Endothelial cell (in vitro differentiated cells): ENCODE measurements around the gene CABLES1. TPM values are rescaled to one million over a fixed set of nuclear protein-coding genes. Genes with fewer than 3 reads are reported as not detected.
"Not testable (repeated sequence)": the region's sequence is repeated elsewhere in the genome, so short reads cannot be mapped to it uniquely, and the experiment has no call there.

Experiments used
- DNase-seq: peaks from one replicate; pipeline ENCODE4 v3.0.0; 2021; ENCODE audit warnings: low spot score
- H3K27ac Mint-ChIP-seq: one replicate; pipeline ENCODE4 v1.8.0; 2021; ENCODE audit warnings: mixed read lengths, inconsistent platforms; ENCODE audit not compliant: unreplicated experiment
- H3K27me3 Mint-ChIP-seq: one replicate; pipeline ENCODE4 v1.8.0; 2021; ENCODE audit warnings: mild to moderate bottlenecking, moderate library complexity, mixed read lengths, inconsistent platforms; ENCODE audit not compliant: unreplicated experiment
- H3K36me3 Mint-ChIP-seq: one replicate; pipeline ENCODE4 v1.8.0; 2021; ENCODE audit warnings: mild to moderate bottlenecking, low read depth, mixed read lengths, inconsistent platforms; ENCODE audit not compliant: unreplicated experiment
- H3K4me1 Mint-ChIP-seq: one replicate; pipeline ENCODE4 v1.8.0; 2021; ENCODE audit warnings: mild to moderate bottlenecking, mixed read lengths, inconsistent platforms; ENCODE audit not compliant: unreplicated experiment
- H3K4me3 Mint-ChIP-seq: one replicate; pipeline ENCODE4 v1.8.0; 2021; ENCODE audit warnings: mild to moderate bottlenecking, mixed read lengths, inconsistent platforms; ENCODE audit not compliant: unreplicated experiment
- H3K9me3 Mint-ChIP-seq: one replicate; pipeline ENCODE4 v1.8.0; 2021; ENCODE audit warnings: mixed read lengths, inconsistent platforms; ENCODE audit not compliant: unreplicated experiment
- CTCF ChIP-seq: fragments of 200-600 bp; sonication (generic); IDR thresholded peaks from one replicate; pipeline ENCODE4 v1.5.0; 2021; ENCODE audit warnings: antibody characterized with exemption; ENCODE audit not compliant: unreplicated experiment
- total RNA-seq: library from RNA; stranded (reverse); fragmentation: NEBNext Ultra II Directional; extraction: Animal tissue kit (Norgen Biotek cat#: 25700); gene quantifications from one replicate; pipeline ENCODE4 v1.2.1, GENCODE V29; 2021; ENCODE audit not compliant: unreplicated experiment

The CABLES1 gene
- total RNA-seq, 1 donor from 2014 or later = 24.9 TPM

- H3K27me3 Mint-ChIP-seq = peaks cover 6% of the 10 kb centered on the region
- no peak for TF ChIP-seq CTCF
- H3K4me3 Mint-ChIP-seq = no peak overlapping the region
- peaks cover 36% of the 10 kb centered on the region for H3K36me3 Mint-ChIP-seq
- no peak for DNase-seq
- no peaks in the 10 kb centered on the region for H3K9me3 Mint-ChIP-seq
- peaks cover 50% of the 10 kb centered on the region for H3K4me1 Mint-ChIP-seq
- H3K27ac Mint-ChIP-seq = no peak overlapping the region
These were observed 104.8 kb downstream of the CABLES1 start for GRCh38 chr18:23239885-23240608.

GRCh38 chr18:23240609-23240930, 105.3 kb downstream of the CABLES1 start:
- H3K27ac Mint-ChIP-seq = peak overlapping the region; percentile 15
- H3K36me3 Mint-ChIP-seq = peaks cover 32% of the 10 kb centered on the region
- H3K9me3 Mint-ChIP-seq = no peaks in the 10 kb centered on the region
- DNase-seq = no peak
- H3K4me3 Mint-ChIP-seq = no peak overlapping the region
- TF ChIP-seq CTCF = no peak
- peaks cover 6% of the 10 kb centered on the region for H3K27me3 Mint-ChIP-seq
- H3K4me1 Mint-ChIP-seq = peaks cover 50% of the 10 kb centered on the region

- Mint-ChIP-seq H3K4me1 (peaks cover 50% of the 10 kb centered on the region), H3K36me3 (peaks cover 26% of the 10 kb centered on the region)
- DNase-seq, H3K27me3 Mint-ChIP-seq, H3K4me3 Mint-ChIP-seq, H3K9me3 Mint-ChIP-seq, H3K27ac Mint-ChIP-seq: not testable (repeated sequence)
These were observed 106.7 kb downstream of the CABLES1 start for GRCh38 chr18:23241833-23242496.

GRCh38 chr18:23243178-23243577, 107.9 kb downstream of the CABLES1 start:
- H3K4me3 Mint-ChIP-seq = no peak overlapping the region
- DNase-seq = no peak
- peaks cover 6% of the 10 kb centered on the region for H3K27me3 Mint-ChIP-seq
- peaks cover 44% of the 10 kb centered on the region for H3K4me1 Mint-ChIP-seq
- peaks cover 31% of the 10 kb centered on the region for H3K36me3 Mint-ChIP-seq
- no peak for TF ChIP-seq CTCF
- H3K9me3 Mint-ChIP-seq = no peaks in the 10 kb centered on the region
- no peak overlapping the region for H3K27ac Mint-ChIP-seq

GRCh38 chr18:23243816-23244215, 108.5 kb downstream of the CABLES1 start:
- Mint-ChIP-seq H3K27ac (peak overlapping the region; percentile 89), H3K36me3 (peaks cover 29% of the 10 kb centered on the region)
- no peak for TF ChIP-seq CTCF

More at GRCh38 chr18:23243816-23244215, 108.5 kb downstream of the CABLES1 start:
- H3K27me3 Mint-ChIP-seq = peaks cover 6% of the 10 kb centered on the region
- peak overlapping the region; percentile 4 for H3K4me3 Mint-ChIP-seq
- H3K4me1 Mint-ChIP-seq = peaks cover 37% of the 10 kb centered on the region
- no peak for DNase-seq
- no peaks in the 10 kb centered on the region for H3K9me3 Mint-ChIP-seq
